ENCODE measurements around the gene FARS2.

GRCh38 chr6:5706124-5707033 lies 445.1 kb downstream of the FARS2 start:
- TF ChIP-seq KDM4B (IDR thresholded peaks at IDR 0.05; ENCODE audit: borderline replicate concordance in 2 of 2, low read depth in 1 of 2) (no peak), ZBTB9 (CRISPR knock-in tag; IDR thresholded peaks at IDR 0.05) (no peak), ZNF12 (CRISPR knock-in tag; IDR thresholded peaks at IDR 0.05) (no peak), CTCF (IDR thresholded peaks at IDR 0.05 in 2 of 3, conservative IDR thresholded peaks at IDR 0.05 in 1 of 3; ENCODE audit: insufficient read depth in 2 of 3, low read depth in 1 of 3, low read length in 3 of 3) (no peak), CLOCK (CRISPR knock-in tag; IDR thresholded peaks at IDR 0.05; ENCODE audit: borderline replicate concordance) (no peak), ZNF384 (IDR thresholded peaks at IDR 0.05; ENCODE audit: low read depth, low read length) (no peak), SP1 (CRISPR knock-in tag; IDR thresholded peaks at IDR 0.05) (no peak), NR2C2 (CRISPR knock-in tag; IDR thresholded peaks at IDR 0.05) (no peak), NR2C2 (tag; IDR thresholded peaks at IDR 0.05) (no peak), KAT8 (IDR thresholded peaks at IDR 0.05; ENCODE audit: low read depth) (no peak), ASH1L (IDR thresholded peaks at IDR 0.05; ENCODE audit: borderline replicate concordance, low read depth, partially characterized antibody) (no peak), TFE3 (CRISPR knock-in tag; IDR thresholded peaks at IDR 0.05) (no peak), KLF10 (CRISPR knock-in tag; IDR thresholded peaks at IDR 0.05) (no peak), ZNF3 (CRISPR knock-in tag; IDR thresholded peaks at IDR 0.05) (no peak)
